Right lung (tissue), 5 donors: Measurements from ENCODE around the gene PHC3. TPM values are rescaled to one million over a fixed set of nuclear protein-coding genes. Genes with fewer than 3 reads are reported as not detected.

ENCODE experiments used
- DNase-seq, 2 donors: peaks; one replicate each; pipeline ENCODE4 v3.0.0-alpha.2; 2013
- polyA plus RNA-seq, 5 donors: library from polyadenylated mRNA; unstranded; fragments of 120-200 nt; gene quantifications; one replicate each; pipeline versions ENCODE4 v1.2.1 to v1.2.3, GENCODE V29; 2013; ENCODE audit warnings: inconsistent platforms in 1 of 5, low replicate concordance in 1 of 5; ENCODE audit not compliant: insufficient read length in 5 of 5, insufficient read depth in 1 of 5

PHC3 gene
- polyA plus RNA-seq, 5 donors = 14.8 to 44.4 (median 41.6) TPM

DNA sequence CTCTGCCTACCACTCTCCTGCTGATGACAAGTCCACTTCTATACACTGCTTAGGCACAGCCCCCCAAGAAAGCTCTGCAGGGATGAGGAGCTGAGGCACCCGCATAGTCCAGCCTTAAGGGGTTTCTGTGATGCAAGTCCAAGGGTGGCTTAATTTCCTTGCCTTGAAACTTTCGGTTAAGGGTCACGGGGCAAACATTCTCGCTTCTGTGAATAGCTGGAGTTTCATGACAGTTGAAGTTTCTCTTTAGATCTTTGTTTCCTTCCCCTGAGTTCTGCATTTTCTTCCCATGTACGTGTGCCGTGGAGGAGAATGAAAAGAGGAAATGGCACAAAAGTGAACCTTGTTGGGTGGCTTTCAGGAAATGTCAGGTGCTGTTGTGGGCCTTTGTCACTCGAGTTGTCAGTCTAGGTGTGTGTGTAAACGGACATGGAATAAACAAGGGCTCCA, 136.7 kb downstream of the PHC3 start:
- no peak for DNase-seq

DNA sequence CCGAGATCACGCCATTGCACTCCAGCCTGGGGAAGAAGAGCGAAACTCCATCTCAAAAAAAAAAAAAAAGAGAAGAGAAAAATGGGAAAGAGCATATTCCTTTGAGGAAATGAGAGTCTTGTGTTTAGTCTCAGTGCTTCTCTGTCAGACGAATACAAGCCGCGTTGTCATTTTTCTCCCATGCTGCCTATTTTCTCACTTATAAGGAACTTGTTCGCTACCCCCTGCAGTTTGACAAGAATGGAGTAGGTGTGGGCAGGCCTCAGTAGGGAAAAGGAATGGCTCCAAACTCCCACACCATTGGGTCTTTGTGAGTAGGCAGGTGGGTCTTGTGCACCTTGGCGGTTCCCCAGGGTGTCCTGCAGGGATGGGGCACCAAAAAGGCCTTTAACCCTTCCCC, 137.3 kb downstream of the PHC3 start:
- no peak for DNase-seq

GRCh38 chr3:170043506-170043905, 138.0 kb downstream of the PHC3 start:
- no peak for DNase-seq

DNA sequence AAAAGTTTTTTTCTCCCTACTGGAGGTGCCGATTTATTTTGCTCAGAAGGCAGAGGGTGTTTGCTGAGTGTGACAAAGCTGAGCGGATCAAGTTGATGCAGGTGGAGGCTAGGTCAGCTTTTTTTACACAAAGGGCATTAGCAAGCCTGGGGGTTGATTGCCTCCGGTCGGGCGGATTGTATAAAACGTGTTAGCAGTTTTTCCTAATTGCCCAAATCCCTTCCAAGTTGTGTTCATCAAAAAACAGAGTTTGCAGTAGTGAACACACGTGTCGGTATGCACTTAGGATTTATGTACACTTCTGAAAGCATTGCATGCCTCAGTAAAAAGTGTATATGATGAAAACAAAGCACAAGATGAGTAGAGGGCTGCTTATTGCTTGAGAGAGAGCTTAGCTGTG, 141.1 kb downstream of the PHC3 start:
- DNase-seq = no peak

GRCh38 chr3:170038434-170039110, 143.0 kb downstream of the PHC3 start:
- no peak for DNase-seq

Other genes starting within 250 kb of the PHC3 start
- gene SEC62, start 214.9 kb downstream of the PHC3 start, polyA plus RNA-seq = 100 to 1,000 TPM; 110 to 165 (median 156) TPM
- 10 to 100 TPM in 4 of 5 donors, 1 to 10 TPM in 1; 8.6 to 15.0 (median 12.4) TPM for gene GPR160, start 143.7 kb downstream of the PHC3 start, polyA plus RNA-seq
- 10 to 100 TPM; 41.0 to 83.7 (median 72.5) TPM for gene PRKCI, start 40.7 kb upstream of the PHC3 start, polyA plus RNA-seq
- 10 to 100 TPM; 32.4 to 58.9 (median 54.2) TPM for gene SKIL, start 176.0 kb upstream of the PHC3 start, polyA plus RNA-seq
- 1 to 10 TPM; 6.0 to 9.7 (median 7.6) TPM for gene CLDN11, start 237.1 kb upstream of the PHC3 start, polyA plus RNA-seq